CD4-positive, CD25-positive, alpha-beta regulatory T cell (primary cell): ENCODE results near the gene SCOC. TPM values are rescaled to one million over a fixed set of nuclear protein-coding genes. Genes with fewer than 3 reads are reported as not detected.
A peak's percentile ranks its signal among the peaks of the same experiment; 100 is the strongest.

ENCODE experiments used
- ATAC-seq, 2 donors: fragments of 150-1000 bp; cut with Tn5 transposase; one replicate each; pipeline ENCODE4 v1.10.0; 2021; ENCODE audit warnings: low read depth in 2 of 2, moderate number of reproducible peaks in 2 of 2, moderate library complexity in 1 of 2
- DNase-seq, 3 donors: peaks; one replicate each; pipeline versions ENCODE4 v3.0.0 to v3.0.0-alpha.2; 2012 to 2022; ENCODE audit warnings: mixed read lengths in 1 of 3
- H3K27ac ChIP-seq: one replicate; pipeline ENCODE4 v1.7.0; 2013; ENCODE audit warnings: mild to moderate bottlenecking, low read length; ENCODE audit not compliant: insufficient read depth, poor library complexity, severe bottlenecking
- H3K27me3 ChIP-seq: one replicate; pipeline ENCODE4 v1.7.0; 2013; ENCODE audit warnings: low read length; ENCODE audit not compliant: control insufficient read depth, insufficient read depth
- H3K36me3 ChIP-seq: one replicate; pipeline ENCODE4 v1.7.0; 2013; ENCODE audit warnings: mild to moderate bottlenecking, low read length, moderate library complexity; ENCODE audit not compliant: control insufficient read depth, insufficient read depth
- H3K4me1 ChIP-seq: 2 replicates; pipeline ENCODE4 v1.7.0; 2013; ENCODE audit warnings: mild to moderate bottlenecking, low read length; ENCODE audit not compliant: insufficient read depth, control insufficient read depth, poor library complexity, severe bottlenecking
- H3K4me3 ChIP-seq: one replicate; pipeline ENCODE4 v1.7.0; 2013; ENCODE audit warnings: low read depth, mild to moderate bottlenecking, low read length, moderate library complexity
- H3K9me3 ChIP-seq, 2 experiments: 1 replicate in 1 of 2; 2 replicates in 1 of 2; pipeline ENCODE4 v1.7.0; 2013; ENCODE audit warnings: low read length in 2 of 2, mild to moderate bottlenecking in 1 of 2, moderate library complexity in 1 of 2; ENCODE audit not compliant: control insufficient read depth in 2 of 2
- H3K27ac Mint-ChIP-seq, 3 donors: one replicate each; pipeline ENCODE4 v1.8.0; 2020 to 2022; ENCODE audit warnings: mild to moderate bottlenecking in 3 of 3, mixed read lengths in 3 of 3, moderate library complexity in 2 of 3
- H3K27me3 Mint-ChIP-seq: one replicate; pipeline ENCODE4 v1.8.0; 2022; ENCODE audit warnings: mild to moderate bottlenecking, mixed read lengths
- H3K36me3 Mint-ChIP-seq: one replicate; pipeline ENCODE4 v1.8.0; 2020; ENCODE audit warnings: mixed read lengths
- H3K4me1 Mint-ChIP-seq, 4 donors: one replicate each; pipeline ENCODE4 v1.8.0; 2020 to 2022; ENCODE audit warnings: mixed read lengths in 4 of 4, mild to moderate bottlenecking in 1 of 4
- H3K4me3 Mint-ChIP-seq, 4 donors: one replicate each; pipeline ENCODE4 v1.8.0; 2020 to 2022; ENCODE audit warnings: mild to moderate bottlenecking in 4 of 4, mixed read lengths in 4 of 4, moderate library complexity in 3 of 4
- H3K9me3 Mint-ChIP-seq, 7 donors: one replicate each; pipeline ENCODE4 v1.8.0; 2020 to 2022; ENCODE audit warnings: mixed read lengths in 7 of 7, mild to moderate bottlenecking in 3 of 7, moderate library complexity in 2 of 7
- polyA plus RNA-seq, 4 donors: library from polyadenylated mRNA; unstranded; fragments of 300-500 nt; fragmentation: Illumina TruSeq; gene quantifications; one replicate each; pipeline ENCODE4 v1.2.3, GENCODE V29; 2021
- total RNA-seq: library from RNA; stranded (reverse); gene quantifications from one replicate; pipeline ENCODE4 v1.2.3, GENCODE V29; 2022

Gene SCOC
- total and polyA plus RNA-seq, 5 donors from 2014 or later, result 9.5 to 34.1 (median 27.8) TPM

GRCh38 chr4:140351093-140352075 lies 22.1 kb upstream of the SCOC start:
- no peak overlapping the region for H3K27ac Mint-ChIP-seq
- no peaks in the 10 kb centered on the region for H3K36me3 Mint-ChIP-seq

GRCh38 chr4:140353786-140354185 lies 19.7 kb upstream of the SCOC start:
- peak in 2 of 3 donors; percentile 7 to 20 for DNase-seq
- peak overlapping the region in 3 of 4 donors; percentile 22 to 54 (median 38) for H3K4me3 Mint-ChIP-seq

More at GRCh38 chr4:140351093-140352075, 22.1 kb upstream of the SCOC start:
- Mint-ChIP-seq H3K4me1 (peaks cover 6 to 13% (median 8%) of the 10 kb centered on the region in 4 donors), H3K4me3 (no peak overlapping the region), H3K9me3 (no peaks in the 10 kb centered on the region), H3K27me3 (peaks cover 13% of the 10 kb centered on the region)
- Histone ChIP-seq H3K4me3 (no peak overlapping the region), H3K9me3 (no peaks in the 10 kb centered on the region), H3K36me3 (no peaks in the 10 kb centered on the region), H3K27ac (no peak overlapping the region), H3K27me3 (peaks cover 6% of the 10 kb centered on the region), H3K4me1 (peaks cover 5% of the 10 kb centered on the region)
- DNase-seq (no peak), ATAC-seq (no peak)

GRCh38 chr4:140355288-140355687 lies 18.2 kb upstream of the SCOC start:
- peaks cover 7 to 13% (median 9%) of the 10 kb centered on the region in 4 donors for H3K4me1 Mint-ChIP-seq
- peaks cover 8% of the 10 kb centered on the region for H3K27me3 Mint-ChIP-seq
- H3K36me3 Mint-ChIP-seq, result no peaks in the 10 kb centered on the region
- H3K9me3 ChIP-seq, result no peaks in the 10 kb centered on the region
- H3K27ac ChIP-seq, result no peak overlapping the region
- H3K4me1 ChIP-seq, result peaks cover 5% of the 10 kb centered on the region
- no peak overlapping the region for H3K27ac Mint-ChIP-seq
- peaks cover 0 to 2% (median 0%) of the 10 kb centered on the region in 7 donors for H3K9me3 Mint-ChIP-seq
- no peaks in the 10 kb centered on the region for H3K36me3 ChIP-seq
- ATAC-seq (no peak), DNase-seq (no peak)
- peaks cover 6% of the 10 kb centered on the region for H3K27me3 ChIP-seq
- H3K4me3 Mint-ChIP-seq, result no peak overlapping the region
- no peak overlapping the region for H3K4me3 ChIP-seq

More at GRCh38 chr4:140353786-140354185, 19.7 kb upstream of the SCOC start:
- Mint-ChIP-seq H3K27me3 (peaks cover 13% of the 10 kb centered on the region), H3K27ac (peak overlapping the region in 2 of 3 donors; percentile 22 to 84), H3K36me3 (no peaks in the 10 kb centered on the region), H3K9me3 (no peaks in the 10 kb centered on the region), H3K4me1 (peaks cover 6 to 13% (median 8%) of the 10 kb centered on the region in 4 donors)
- Histone ChIP-seq H3K4me3 (peak overlapping the region; percentile 23), H3K36me3 (no peaks in the 10 kb centered on the region), H3K27me3 (peaks cover 6% of the 10 kb centered on the region), H3K9me3 (no peaks in the 10 kb centered on the region), H3K27ac (no peak overlapping the region), H3K4me1 (peaks cover 5% of the 10 kb centered on the region)
- ATAC-seq, result no peak

GRCh38 chr4:140357868-140358267 lies 15.6 kb upstream of the SCOC start:
- peaks cover 12% of the 10 kb centered on the region for H3K27me3 Mint-ChIP-seq
- peaks cover 5% of the 10 kb centered on the region for H3K4me1 ChIP-seq
- DNase-seq (no peak), ATAC-seq (no peak)
- peaks cover 6% of the 10 kb centered on the region for H3K27me3 ChIP-seq
- no peaks in the 10 kb centered on the region for H3K36me3 ChIP-seq
- H3K9me3 ChIP-seq, result no peaks in the 10 kb centered on the region
- peaks cover 7 to 12% (median 9%) of the 10 kb centered on the region in 4 donors for H3K4me1 Mint-ChIP-seq
- H3K27ac ChIP-seq, result no peak overlapping the region
- H3K36me3 Mint-ChIP-seq, result no peaks in the 10 kb centered on the region
- no peak overlapping the region for H3K4me3 Mint-ChIP-seq
- H3K27ac Mint-ChIP-seq, result no peak overlapping the region
- no peak overlapping the region for H3K4me3 ChIP-seq
- peaks cover 0 to 2% (median 0%) of the 10 kb centered on the region in 7 donors for H3K9me3 Mint-ChIP-seq

GRCh38 chr4:140358281-140358680 lies 15.2 kb upstream of the SCOC start:
- H3K4me1 Mint-ChIP-seq, result peaks cover 7 to 12% (median 9%) of the 10 kb centered on the region in 4 donors
- no peak for ATAC-seq
- H3K9me3 ChIP-seq, result no peaks in the 10 kb centered on the region

GRCh38 chr4:140359562-140360427 lies 13.7 kb upstream of the SCOC start:
- H3K4me1 Mint-ChIP-seq, result peaks cover 0 to 4% (median 0%) of the 10 kb centered on the region in 4 donors
- no peaks in the 10 kb centered on the region for H3K36me3 Mint-ChIP-seq
- DNase-seq (peak; percentile 46 to 83 (median 71)), ATAC-seq (peak; percentile 77 to 86)
- Histone ChIP-seq H3K27me3 (peaks cover 6% of the 10 kb centered on the region), H3K27ac (no peak overlapping the region), H3K36me3 (no peaks in the 10 kb centered on the region), H3K4me3 (peak overlapping the region; percentile 20), H3K4me1 (no peaks in the 10 kb centered on the region), H3K9me3 (no peaks in the 10 kb centered on the region)
- no peak overlapping the region for H3K4me3 Mint-ChIP-seq
- peaks cover 0 to 2% (median 0%) of the 10 kb centered on the region in 7 donors for H3K9me3 Mint-ChIP-seq
- H3K27ac Mint-ChIP-seq, result peak overlapping the region in 1 of 3 donors; percentile 52
- peaks cover 4% of the 10 kb centered on the region for H3K27me3 Mint-ChIP-seq

More at GRCh38 chr4:140358281-140358680, 15.2 kb upstream of the SCOC start:
- Histone ChIP-seq H3K36me3 (no peaks in the 10 kb centered on the region), H3K4me1 (peaks cover 5% of the 10 kb centered on the region), H3K27me3 (peaks cover 6% of the 10 kb centered on the region), H3K4me3 (no peak overlapping the region), H3K27ac (no peak overlapping the region)
- H3K27me3 Mint-ChIP-seq, result peaks cover 12% of the 10 kb centered on the region
- DNase-seq, result no peak
- H3K4me3 Mint-ChIP-seq, result no peak overlapping the region
- H3K9me3 Mint-ChIP-seq, result peaks cover 0 to 2% (median 0%) of the 10 kb centered on the region in 7 donors
- no peak overlapping the region for H3K27ac Mint-ChIP-seq
- H3K36me3 Mint-ChIP-seq, result no peaks in the 10 kb centered on the region

- Histone ChIP-seq H3K4me3 (no peak overlapping the region), H3K4me1 (no peaks in the 10 kb centered on the region), H3K27ac (no peak overlapping the region), H3K9me3 (no peaks in the 10 kb centered on the region), H3K36me3 (no peaks in the 10 kb centered on the region), H3K27me3 (no peaks in the 10 kb centered on the region)
- Mint-ChIP-seq H3K27ac (no peak overlapping the region), H3K9me3 (peaks cover 0 to 2% (median 0%) of the 10 kb centered on the region in 7 donors), H3K27me3 (peaks cover 8% of the 10 kb centered on the region), H3K4me1 (peaks cover 0 to 4% (median 0%) of the 10 kb centered on the region in 4 donors), H3K4me3 (no peak overlapping the region), H3K36me3 (no peaks in the 10 kb centered on the region)
- ATAC-seq (no peak), DNase-seq (no peak)
Observed at GRCh38 chr4:140361099-140361498, 12.3 kb upstream of the SCOC start.
